A549 (cell line): ENCODE measurements around the gene SAP30L. TPM values are rescaled to one million over a fixed set of nuclear protein-coding genes. Genes with fewer than 3 reads are reported as not detected.

Source experiments
- ATAC-seq, 2 experiments: fragments of 200-7000 bp in 1 of 2; fragments of >200 bp in 1 of 2; cut with Nextera tagmentation in 1 of 2; cut with Tn5 transposase in 1 of 2; 3 replicates each; pipeline versions ENCODE4 v1.8.0 to v1.9.1; 2018 to 2020; ENCODE audit warnings: mild to moderate bottlenecking in 1 of 2, moderate library complexity in 1 of 2
- CTCF ChIA-PET: fragments of 300-600 bp; sonication (Branson Sonifier 250); formaldehyde crosslinking; extraction: SDS; loops from one replicate; lab custom pipeline; 2021; ENCODE audit warnings: antibody characterized with exemption, inconsistent platforms; lab: Yijun Ruan, JAX
- POLR2A ChIA-PET: fragments of 350-600 bp; formaldehyde crosslinking; extraction: SDS; loops from one replicate; lab custom pipeline; 2021; ENCODE audit warnings: antibody characterized with exemption, inconsistent platforms; lab: Yijun Ruan, JAX
- DNase-seq, 2 experiments: peaks; one replicate each; pipeline versions ENCODE4 v3.0.0 to v3.0.0-alpha.2; 2011 to 2016; ENCODE audit warnings: low read depth in 1 of 2, low spot score in 1 of 2
- FAIRE-seq: peaks from 2 replicates; lab custom pipeline; 2011; peaks lifted over from hg19 to GRCh38; lab: Jason Lieb, UNC
- H3K27ac ChIP-seq, 2 experiments: fragments of >200 bp; sonication (Bioruptor Twin); formaldehyde crosslinking; 3 replicates each; pipeline ENCODE4 v1.5.1; 2016 to 2017
- H3K4me1 ChIP-seq: fragments of >200 bp; sonication (Bioruptor Twin); formaldehyde crosslinking; 3 replicates; pipeline ENCODE4 v1.6.1; 2016
- H3K4me2 ChIP-seq: fragments of >200 bp; sonication (Bioruptor Twin); formaldehyde crosslinking; 3 replicates; pipeline ENCODE4 v1.6.1; 2016
- H3K4me3 ChIP-seq: fragments of >200 bp; sonication (Bioruptor Twin); formaldehyde crosslinking; 3 replicates; pipeline ENCODE4 v1.5.1; 2016
- H3K9me3 ChIP-seq: fragments of >200 bp; sonication (Bioruptor Twin); formaldehyde crosslinking; 3 replicates; pipeline ENCODE4 v1.6.1; 2016
- CBX2 ChIP-seq: fragments of 200-600 bp; sonication (generic); IDR thresholded peaks from 2 replicates; pipeline ENCODE4 v1.6.1; 2016; ENCODE audit warnings: low read depth, mild to moderate bottlenecking, borderline replicate concordance
- CHD2 ChIP-seq: fragments of 150-350 bp; IDR thresholded peaks from 2 replicates; pipeline ENCODE4 v1.6.1; 2014; ENCODE audit warnings: low read length; ENCODE audit not compliant: partially characterized antibody
- EHF ChIP-seq: fragments of 250-450 bp; sonication (Bioruptor Pico); IDR thresholded peaks from 2 replicates; pipeline ENCODE4 v1.5.0; 2020; ENCODE audit warnings: mild to moderate bottlenecking
- FOSB ChIP-seq: fragments of 250-450 bp; sonication (Bioruptor Pico); IDR thresholded peaks from 2 replicates; pipeline ENCODE4 v1.5.0; 2020; ENCODE audit warnings: mild to moderate bottlenecking, moderate library complexity
- FOSL2 ChIP-seq, 2 experiments: fragments of 450-650 bp in 1 of 2; fragments of >200 bp in 1 of 2; sonication (Bioruptor Twin) in 1 of 2; formaldehyde crosslinking; IDR thresholded peaks; 2 replicates each; pipeline versions ENCODE4 v1.5.0 to v1.6.1; 2016 to 2020; ENCODE audit warnings: mild to moderate bottlenecking in 1 of 2, moderate library complexity in 1 of 2
- HDAC2 ChIP-seq: fragments of 200-600 bp; sonication (generic); IDR thresholded peaks from 2 replicates; pipeline ENCODE4 v1.6.1; 2016
- JUN ChIP-seq, 2 experiments: fragments of >200 bp; sonication (Bioruptor Twin); formaldehyde crosslinking; IDR thresholded peaks; 2 replicates in 1 of 2; 3 replicates in 1 of 2; pipeline ENCODE4 v1.6.1; 2016 to 2017
- JUNB ChIP-seq: fragments of >200 bp; sonication (Bioruptor Twin); formaldehyde crosslinking; IDR thresholded peaks from 2 replicates; pipeline ENCODE4 v1.6.1; 2016
- KDM1A ChIP-seq: fragments of 200-600 bp; sonication (generic); IDR thresholded peaks from 2 replicates; pipeline ENCODE4 v1.6.1; 2016; ENCODE audit warnings: low read depth, mild to moderate bottlenecking
- NR3C1 ChIP-seq: fragments of >200 bp; sonication (Bioruptor Twin); formaldehyde crosslinking; IDR thresholded peaks from 3 replicates; pipeline ENCODE4 v1.6.1; 2017
- PHF8 ChIP-seq: fragments of 200-600 bp; sonication (generic); IDR thresholded peaks from 2 replicates; pipeline ENCODE4 v1.6.1; 2016; ENCODE audit warnings: low read depth, mild to moderate bottlenecking, antibody characterized with exemption, moderate library complexity, borderline replicate concordance
- POLR2A ChIP-seq: IDR thresholded peaks from 2 replicates; pipeline ENCODE4 v1.6.1; 2012; ENCODE audit warnings: mild to moderate bottlenecking, low read length
- RAD21 ChIP-seq, 2 experiments: fragments of >200 bp in 1 of 2; sonication (Bioruptor Twin) in 1 of 2; formaldehyde crosslinking in 1 of 2; IDR thresholded peaks in 1 of 2; conservative IDR thresholded peaks in 1 of 2; 2 replicates in 1 of 2; 3 replicates in 1 of 2; pipeline ENCODE4 v1.6.1; 2012 to 2018; ENCODE audit warnings: inconsistent platforms in 1 of 2
- REST ChIP-seq: fragments of 200-600 bp; sonication (generic); IDR thresholded peaks from 2 replicates; pipeline ENCODE4 v1.6.1; 2016; ENCODE audit warnings: antibody characterized with exemption, mild to moderate bottlenecking, moderate library complexity
- RFX5 ChIP-seq: fragments of 450-650 bp; IDR thresholded peaks from 2 replicates; pipeline ENCODE4 v1.7.1; 2014; ENCODE audit warnings: antibody characterized with exemption, mild to moderate bottlenecking, moderate library complexity
- SMC3 ChIP-seq: fragments of >200 bp; sonication (Bioruptor Twin); formaldehyde crosslinking; IDR thresholded peaks from 3 replicates; pipeline ENCODE4 v1.6.1; 2018; ENCODE audit warnings: inconsistent platforms
- SREBF2 ChIP-seq: fragments of 450-650 bp; IDR thresholded peaks from 2 replicates; pipeline ENCODE4 v1.6.1; 2014; ENCODE audit warnings: mild to moderate bottlenecking, moderate library complexity
- TP53 ChIP-seq: fragments of 250-450 bp; sonication (Bioruptor Pico); IDR thresholded peaks from 2 replicates; pipeline ENCODE4 v1.5.0; 2021; ENCODE audit warnings: mild to moderate bottlenecking, moderate library complexity
- WGBS: methylation state at CpG from one replicate; pipeline ENCODE4 v1.1.6; 2017; ENCODE audit errors: missing lambda C conversion rate; 5-methylcytosine and 5-hydroxymethylcytosine counted together
- polyA plus RNA-seq, 4 experiments: library from polyadenylated mRNA; depleted of rRNA in 3 of 4; stranded (reverse); fragments of >200 nt; fragmentation: RNase III in 1 of 4; extraction: RNeasy Plus Mini Kit Qiagen cat#74134 plus additional on column Dnase treatment in 1 of 4; gene quantifications; 2 replicates in 3 of 4; 3 replicates in 1 of 4; pipeline ENCODE4 v1.2.3, GENCODE V29; 2011 to 2017
- TF ChIP-seq, protein P1 (sequence below): fragments of 450-650 bp; IDR thresholded peaks from 2 replicates; pipeline ENCODE4 v1.6.1; 2014; ENCODE audit warnings: antibody characterized with exemption
- TF ChIP-seq, protein P2 (sequence below): fragments of >200 bp; sonication (Bioruptor Twin); formaldehyde crosslinking; IDR thresholded peaks from 3 replicates; pipeline ENCODE4 v1.5.1; 2016

Gene SAP30L
- polyA plus RNA-seq, 2 of the 4 experiments (the other 2 are of a cell fraction) = 24.9 to 50.3 TPM

DNA sequence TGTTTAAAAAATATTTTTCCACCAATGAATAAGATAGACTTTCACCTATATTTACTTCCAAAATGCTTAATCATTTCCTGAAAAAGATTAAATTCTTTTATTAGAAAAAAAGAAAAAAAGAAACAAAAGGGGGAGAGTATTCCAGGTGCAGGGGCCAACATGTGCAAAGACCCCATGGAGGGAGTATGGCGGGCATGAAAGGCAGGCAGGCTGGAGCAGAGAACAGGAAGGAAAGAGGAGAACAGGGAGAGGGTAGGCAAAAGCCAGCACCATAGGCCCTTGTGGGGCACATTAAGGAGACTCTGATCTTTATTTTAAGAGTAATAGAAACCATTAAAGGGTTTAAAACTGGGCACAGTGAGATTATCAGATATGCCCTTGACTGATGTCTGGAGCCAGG lies 16.5 kb upstream of the SAP30L start:
- no peak overlapping the region for H3K4me3 ChIP-seq
- no peak overlapping the region for H3K27ac ChIP-seq
- no peaks in the 10 kb centered on the region for H3K4me1 ChIP-seq
- H3K4me2 ChIP-seq = no peak overlapping the region
- FAIRE-seq (no peak), DNase-seq (no peak), ATAC-seq (no peak)
- no peak for TF ChIP-seq PHF8
- no peak for TF ChIP-seq CHD2
- TF ChIP-seq KDM1A = no peak
- CTCF ChIA-PET = interaction anchor here (0.5 to 2.3 kb wide), 2 partner anchors 8 to 154 kb away, joined by 3 to 8 read pairs; no protein-coding TSS in a partner anchor
- POLR2A ChIA-PET = no interaction called here
- H3K9me3 ChIP-seq = no peaks in the 10 kb centered on the region
- WGBS = 93% methylated on average over 1 of the region's 1 CpG

GRCh38 chr5:154430466-154430865 lies 15.3 kb upstream of the SAP30L start:
- no peak overlapping the region for H3K4me3 ChIP-seq
- CTCF ChIA-PET = interaction anchor here (0.8 to 2.3 kb wide), 5 partner anchors 9 to 358 kb away, joined by 3 to 8 read pairs (median 3); no protein-coding TSS in a partner anchor
- no peaks in the 10 kb centered on the region for H3K4me1 ChIP-seq
- peak; percentile 23 to 30; a peak in 2 of 6 replicates for ATAC-seq
- no peak for FAIRE-seq
- H3K4me2 ChIP-seq = no peak overlapping the region
- POLR2A ChIA-PET = no interaction called here
- no peak for DNase-seq
- TF ChIP-seq FOSL2 (IDR thresholded peaks at IDR 0.05) (no peak), FOSL2 (CRISPR knock-in tag; IDR thresholded peaks at IDR 0.05) (no peak), FOSB (CRISPR knock-in tag) (no peak), PHF8 (no peak), SREBF2 (no peak), TP53 (CRISPR knock-in tag) (no peak), JUN (IDR thresholded peaks at IDR 0.05) (no peak), HDAC2 (no peak), CBX2 (no peak), RAD21 (conservative IDR thresholded peaks at IDR 0.05 in 1 of 2, IDR thresholded peaks at IDR 0.05 in 1 of 2) (no peak), RFX5 (no peak), NR3C1 (no peak), POLR2A (no peak), SMC3 (no peak), EHF (no peak), REST (no peak), JUNB (no peak)
- TF ChIP-seq, protein P1, sequence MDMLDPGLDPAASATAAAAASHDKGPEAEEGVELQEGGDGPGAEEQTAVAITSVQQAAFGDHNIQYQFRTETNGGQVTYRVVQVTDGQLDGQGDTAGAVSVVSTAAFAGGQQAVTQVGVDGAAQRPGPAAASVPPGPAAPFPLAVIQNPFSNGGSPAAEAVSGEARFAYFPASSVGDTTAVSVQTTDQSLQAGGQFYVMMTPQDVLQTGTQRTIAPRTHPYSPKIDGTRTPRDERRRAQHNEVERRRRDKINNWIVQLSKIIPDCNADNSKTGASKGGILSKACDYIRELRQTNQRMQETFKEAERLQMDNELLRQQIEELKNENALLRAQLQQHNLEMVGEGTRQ = no peak
- TF ChIP-seq, protein P2, sequence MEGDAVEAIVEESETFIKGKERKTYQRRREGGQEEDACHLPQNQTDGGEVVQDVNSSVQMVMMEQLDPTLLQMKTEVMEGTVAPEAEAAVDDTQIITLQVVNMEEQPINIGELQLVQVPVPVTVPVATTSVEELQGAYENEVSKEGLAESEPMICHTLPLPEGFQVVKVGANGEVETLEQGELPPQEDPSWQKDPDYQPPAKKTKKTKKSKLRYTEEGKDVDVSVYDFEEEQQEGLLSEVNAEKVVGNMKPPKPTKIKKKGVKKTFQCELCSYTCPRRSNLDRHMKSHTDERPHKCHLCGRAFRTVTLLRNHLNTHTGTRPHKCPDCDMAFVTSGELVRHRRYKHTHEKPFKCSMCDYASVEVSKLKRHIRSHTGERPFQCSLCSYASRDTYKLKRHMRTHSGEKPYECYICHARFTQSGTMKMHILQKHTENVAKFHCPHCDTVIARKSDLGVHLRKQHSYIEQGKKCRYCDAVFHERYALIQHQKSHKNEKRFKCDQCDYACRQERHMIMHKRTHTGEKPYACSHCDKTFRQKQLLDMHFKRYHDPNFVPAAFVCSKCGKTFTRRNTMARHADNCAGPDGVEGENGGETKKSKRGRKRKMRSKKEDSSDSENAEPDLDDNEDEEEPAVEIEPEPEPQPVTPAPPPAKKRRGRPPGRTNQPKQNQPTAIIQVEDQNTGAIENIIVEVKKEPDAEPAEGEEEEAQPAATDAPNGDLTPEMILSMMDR = no peak
- 79% methylated on average over 4 of the region's 4 CpGs for WGBS
- H3K27ac ChIP-seq = no peak overlapping the region
- H3K9me3 ChIP-seq = no peaks in the 10 kb centered on the region
